Nephron (organoid): Measurements from ENCODE around the gene FIBP.

Experiments used
- H3K27ac Mint-ChIP-seq, 3 experiments: 2 replicates each; pipeline ENCODE4 v1.8.0; 2020; ENCODE audit warnings: mixed read lengths in 3 of 3, mild to moderate bottlenecking in 2 of 3, moderate library complexity in 1 of 3
- H3K27me3 Mint-ChIP-seq: 2 replicates; pipeline ENCODE4 v1.8.0; 2021; ENCODE audit warnings: low read depth, mild to moderate bottlenecking, moderate library complexity, mixed read lengths
- H3K36me3 Mint-ChIP-seq: 2 replicates; pipeline ENCODE4 v1.8.0; 2020; ENCODE audit warnings: low read depth, mixed read lengths
- H3K4me1 Mint-ChIP-seq: 2 replicates; pipeline ENCODE4 v1.8.0; 2020; ENCODE audit warnings: mixed read lengths
- H3K4me3 Mint-ChIP-seq, 3 experiments: 2 replicates each; pipeline ENCODE4 v1.8.0; 2020; ENCODE audit warnings: mild to moderate bottlenecking in 3 of 3, mixed read lengths in 3 of 3, moderate library complexity in 2 of 3
- H3K9me3 Mint-ChIP-seq: 2 replicates; pipeline ENCODE4 v1.8.0; 2020; ENCODE audit warnings: mixed read lengths
- CTCF ChIP-seq, 3 experiments: fragments of 200-600 bp; sonication (generic); IDR thresholded peaks; one replicate each; pipeline ENCODE4 v1.5.0; 2021; ENCODE audit warnings: antibody characterized with exemption in 3 of 3; ENCODE audit not compliant: unreplicated experiment in 3 of 3

FIBP gene

GRCh38 chr11:65834202-65834601, 54.1 kb downstream of the FIBP start:
- H3K4me3 Mint-ChIP-seq = no peak overlapping the region

More at GRCh38 chr11:65834202-65834601, 54.1 kb downstream of the FIBP start:
- no peak for TF ChIP-seq CTCF (IDR thresholded peaks at IDR 0.05; ENCODE audit: unreplicated experiment in 3 of 3)
- H3K27ac Mint-ChIP-seq = no peak overlapping the region
- no peaks in the 10 kb centered on the region for H3K9me3 Mint-ChIP-seq
- H3K36me3 Mint-ChIP-seq = no peaks in the 10 kb centered on the region
- peaks cover 7% of the 10 kb centered on the region for H3K27me3 Mint-ChIP-seq
- H3K4me1 Mint-ChIP-seq = peaks cover 15% of the 10 kb centered on the region
